AG09309 (cell line): Measurements from ENCODE around the gene PRPF6.

Experiments
- DNase-seq: peaks from one replicate; pipeline ENCODE4 v3.0.0-alpha.2; 2010; ENCODE audit warnings: low read depth
- H3K4me3 ChIP-seq: 2 replicates; pipeline ENCODE4 v1.5.1; 2011; ENCODE audit warnings: mild to moderate bottlenecking, low read depth, low read length, moderate library complexity; ENCODE audit not compliant: control insufficient read depth
- CTCF ChIP-seq: IDR thresholded peaks from 2 replicates; pipeline ENCODE4 v1.5.1; 2011; ENCODE audit warnings: mild to moderate bottlenecking, low read depth, low read length, inconsistent platforms; ENCODE audit not compliant: insufficient read depth, control insufficient read depth; ENCODE audit errors: missing control alignments

The PRPF6 gene

GRCh38 chr20:64065974-64066343 is 85.0 kb downstream of the PRPF6 start:
- peak; percentile 37 for DNase-seq
- H3K4me3 ChIP-seq = no peak overlapping the region
- TF ChIP-seq CTCF = no peak

GRCh38 chr20:64067005-64067632 is 86.2 kb downstream of the PRPF6 start:
- no peak overlapping the region for H3K4me3 ChIP-seq
- no peak for DNase-seq
- no peak for TF ChIP-seq CTCF

- H3K4me3 ChIP-seq = no peak overlapping the region
- DNase-seq = no peak
- TF ChIP-seq CTCF = no peak
These were observed 86.9 kb downstream of the PRPF6 start for GRCh38 chr20:64067733-64068307.

GRCh38 chr20:64068386-64069208 is 87.7 kb downstream of the PRPF6 start:
- no peak overlapping the region for H3K4me3 ChIP-seq
- DNase-seq = no peak
- TF ChIP-seq CTCF = no peak

- no peak for DNase-seq
These were observed 88.3 kb downstream of the PRPF6 start for GRCh38 chr20:64069209-64069613.

More at GRCh38 chr20:64069209-64069613, 88.3 kb downstream of the PRPF6 start:
- TF ChIP-seq CTCF = no peak
- H3K4me3 ChIP-seq = no peak overlapping the region
